T-helper 2 cell treated with Interferon-gamma antibody and Interleukin-4, amounts not matched to agents 5 μg/mL and 100 μg/mL, for 36 hours (primary cell): ENCODE results near the gene KCNQ4.
A peak's percentile ranks its signal among the peaks of the same experiment; 100 is the strongest.

Source experiments
- DNase-seq: peaks from one replicate; pipeline ENCODE4 v3.0.0; 2021; ENCODE audit warnings: low spot score
- H3K27ac Mint-ChIP-seq: one replicate; pipeline ENCODE4 v1.8.0; 2021; ENCODE audit warnings: mild to moderate bottlenecking, mixed read lengths
- H3K27me3 Mint-ChIP-seq: one replicate; pipeline ENCODE4 v1.8.0; 2021; ENCODE audit warnings: low read depth, mixed read lengths
- H3K36me3 Mint-ChIP-seq: one replicate; pipeline ENCODE4 v1.8.0; 2021; ENCODE audit warnings: low read depth, mixed read lengths
- H3K4me1 Mint-ChIP-seq: one replicate; pipeline ENCODE4 v1.8.0; 2021; ENCODE audit warnings: low read depth, mixed read lengths
- H3K4me3 Mint-ChIP-seq: one replicate; pipeline ENCODE4 v1.8.0; 2022; ENCODE audit warnings: mild to moderate bottlenecking, moderate library complexity, mixed read lengths
- H3K9me3 Mint-ChIP-seq: one replicate; pipeline ENCODE4 v1.8.0; 2021; ENCODE audit warnings: mixed read lengths

Gene KCNQ4

DNA sequence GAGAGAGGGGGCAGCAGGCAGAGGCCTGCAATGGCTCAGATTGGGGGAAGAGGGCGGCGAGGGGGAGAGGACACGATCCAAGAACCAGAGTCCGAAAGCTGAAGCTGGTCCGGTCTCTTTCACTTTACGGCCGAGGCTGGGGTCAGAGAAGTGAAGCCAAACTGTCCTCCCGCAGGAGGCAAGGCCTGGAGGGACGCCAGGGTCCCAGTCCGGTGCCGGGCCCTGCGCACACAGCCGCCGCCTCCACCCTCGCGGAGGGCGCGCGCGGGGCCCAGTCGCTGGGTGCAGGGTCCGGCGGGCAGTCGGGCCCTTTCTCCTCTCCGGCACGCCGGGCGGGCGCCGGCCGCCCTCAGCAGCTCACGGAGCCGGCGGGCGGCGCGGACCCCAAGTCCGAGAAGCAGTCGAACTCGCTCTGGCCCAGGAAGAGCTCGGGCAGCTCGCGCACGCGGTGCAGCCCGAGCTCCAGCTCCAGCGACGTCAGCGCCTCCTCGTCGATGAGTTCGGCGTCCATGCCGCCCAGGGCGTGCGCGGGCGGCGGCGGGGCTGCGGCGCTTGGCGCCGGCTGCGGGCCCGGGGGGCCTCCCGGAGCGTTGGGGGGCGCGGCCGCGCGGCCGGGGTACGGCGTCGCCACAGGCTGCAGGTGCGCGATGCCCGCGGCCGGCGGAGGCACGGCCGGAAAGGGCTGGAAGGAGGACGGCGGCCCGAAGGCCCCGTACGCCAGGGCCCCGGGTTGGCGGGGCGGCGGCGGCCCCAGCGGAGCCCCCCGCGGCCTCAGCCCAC, 77.8 kb downstream of the KCNQ4 start:
- H3K4me3 Mint-ChIP-seq, result peak overlapping the region; percentile 86
- DNase-seq, result peak; percentile 19
- H3K4me1 Mint-ChIP-seq, result peaks cover 18% of the 10 kb centered on the region
- H3K27me3 Mint-ChIP-seq, result peaks cover 34% of the 10 kb centered on the region
- peak overlapping the region; percentile 83 for H3K27ac Mint-ChIP-seq
- H3K9me3 Mint-ChIP-seq, result no peaks in the 10 kb centered on the region
- peaks cover 4% of the 10 kb centered on the region for H3K36me3 Mint-ChIP-seq

DNA sequence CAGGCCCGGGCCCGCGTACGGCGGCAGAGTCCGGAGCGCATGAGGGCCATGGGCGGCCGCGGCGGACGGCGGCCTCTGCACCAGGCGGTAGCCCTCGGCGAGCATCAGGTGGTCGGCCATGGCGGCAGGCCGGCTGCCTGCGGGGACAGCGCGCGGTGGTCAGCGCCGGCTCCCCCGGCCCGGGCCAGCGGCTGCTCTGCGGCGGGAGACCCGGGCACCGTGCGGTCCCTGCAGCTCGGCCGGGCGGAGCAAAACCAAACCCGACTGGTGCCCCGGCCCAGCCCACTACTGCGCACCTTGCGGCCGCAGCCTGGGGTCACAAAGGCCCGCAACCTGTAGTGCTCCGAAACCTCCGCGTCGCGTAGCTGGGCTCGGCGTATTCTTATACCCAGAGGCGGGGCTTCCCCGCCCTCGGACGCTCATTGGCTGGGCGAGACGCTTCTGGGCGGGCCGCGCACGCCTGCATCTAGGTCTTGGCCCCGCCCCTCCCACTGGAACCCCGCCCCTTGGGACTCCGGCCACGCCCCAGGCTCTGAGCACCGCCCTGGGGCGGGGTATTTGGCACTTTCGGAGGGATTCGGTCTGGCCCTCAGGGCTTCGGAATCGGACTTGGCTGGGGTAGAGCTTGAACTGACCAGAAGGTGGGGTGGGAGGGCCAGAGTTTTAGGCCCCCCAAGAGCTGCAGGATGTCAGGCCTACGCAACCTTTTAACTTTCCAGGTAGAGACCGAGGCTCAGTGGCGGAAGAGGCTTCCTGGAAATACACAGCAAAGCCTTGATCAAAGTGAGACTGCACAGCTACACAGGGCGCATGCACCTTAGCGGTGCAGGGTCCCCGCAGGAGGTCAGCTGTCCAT, 78.6 kb downstream of the KCNQ4 start, which contains the start of gene CITED4:
Gene CITED4, minus strand, starts transcription at position 356 of the 856 bp plus-strand sequence. Its CDS starts 236 bp downstream, at position 120.
- Mint-ChIP-seq H3K4me1 (peaks cover 21% of the 10 kb centered on the region), H3K27me3 (peaks cover 31% of the 10 kb centered on the region), H3K4me3 (peak within 1 kb of the TSS; percentile 91), H3K36me3 (peaks cover 4% of the 10 kb centered on the region), H3K27ac (peak within 1 kb of the TSS; percentile 95), H3K9me3 (no peaks in the 10 kb centered on the region)
- DNase-seq, result peak; percentile 93

DNA sequence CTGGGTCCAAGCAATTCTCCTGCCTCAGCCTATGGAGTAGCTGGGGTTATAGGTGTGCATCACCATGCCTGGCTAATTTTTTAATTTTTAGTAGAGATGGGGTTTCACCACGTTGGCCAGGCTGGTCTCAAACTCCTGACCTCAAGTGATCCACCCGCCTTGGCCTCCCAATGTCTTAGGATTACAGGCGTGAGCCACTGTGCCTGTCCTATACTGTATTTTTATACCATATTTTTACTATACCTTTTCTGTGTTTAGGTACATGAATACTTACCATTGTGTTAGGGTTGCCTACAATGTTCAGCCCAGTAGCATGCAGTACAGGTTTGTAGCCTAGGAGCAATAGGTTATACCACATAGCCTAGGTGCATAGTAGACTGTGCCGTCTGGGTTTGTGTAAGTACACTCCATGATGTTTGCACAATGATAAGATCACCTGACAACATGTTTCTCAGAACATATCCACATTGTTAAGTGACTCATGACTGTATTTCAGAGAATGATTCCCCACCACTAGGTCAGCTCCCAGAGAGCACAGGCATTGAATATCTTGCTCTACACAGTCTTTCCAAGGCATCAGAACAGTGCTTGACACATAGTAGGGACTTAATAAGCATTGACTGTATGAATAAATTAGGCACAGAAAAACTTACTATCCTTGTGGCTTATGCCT, 84.6 kb downstream of the KCNQ4 start:
- peaks cover 27% of the 10 kb centered on the region for H3K4me1 Mint-ChIP-seq

DNA sequence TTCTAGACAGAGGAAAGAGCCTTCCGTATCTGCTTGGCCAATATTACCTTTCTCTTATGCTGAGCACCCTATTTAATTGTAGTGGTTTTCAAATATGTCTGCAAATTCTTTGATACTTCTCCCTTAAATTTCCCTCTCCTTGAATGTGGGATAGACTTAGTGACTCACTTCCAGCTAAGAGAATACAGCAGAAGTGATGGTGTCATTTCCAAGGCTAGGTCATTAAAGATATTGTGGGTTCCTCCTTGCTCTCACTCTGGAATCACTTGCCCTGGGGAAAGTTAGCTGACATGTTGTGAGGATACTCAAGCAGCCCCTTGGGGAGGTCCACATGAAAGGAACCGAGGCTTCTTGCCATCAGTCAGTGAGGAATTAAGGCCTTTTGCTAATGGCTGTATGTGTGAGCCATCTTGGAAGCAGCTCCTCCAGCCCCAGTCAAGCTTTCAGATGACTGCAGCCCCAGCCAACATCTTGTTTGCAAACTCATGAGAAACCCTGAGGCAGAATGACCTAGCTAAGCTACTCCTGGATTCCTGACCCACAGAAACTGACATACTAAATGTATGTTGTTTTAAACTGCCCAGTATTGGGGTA, 86.6 kb downstream of the KCNQ4 start:
- peaks cover 3% of the 10 kb centered on the region for H3K36me3 Mint-ChIP-seq
- H3K4me3 Mint-ChIP-seq, result no peak overlapping the region
- H3K27me3 Mint-ChIP-seq, result no peaks in the 10 kb centered on the region
- peaks cover 10% of the 10 kb centered on the region for H3K9me3 Mint-ChIP-seq
- DNase-seq, result no peak
- H3K4me1 Mint-ChIP-seq, result peaks cover 33% of the 10 kb centered on the region
- H3K27ac Mint-ChIP-seq, result no peak overlapping the region

More for the DNA sequence above, 84.6 kb downstream of the KCNQ4 start:
- peaks cover 10% of the 10 kb centered on the region for H3K9me3 Mint-ChIP-seq
- peak overlapping the region; percentile 38 for H3K27ac Mint-ChIP-seq
- H3K36me3 Mint-ChIP-seq, result peaks cover 3% of the 10 kb centered on the region
- H3K27me3 Mint-ChIP-seq, result no peaks in the 10 kb centered on the region
- DNase-seq, result no peak
- peak overlapping the region; percentile 45 for H3K4me3 Mint-ChIP-seq

DNA sequence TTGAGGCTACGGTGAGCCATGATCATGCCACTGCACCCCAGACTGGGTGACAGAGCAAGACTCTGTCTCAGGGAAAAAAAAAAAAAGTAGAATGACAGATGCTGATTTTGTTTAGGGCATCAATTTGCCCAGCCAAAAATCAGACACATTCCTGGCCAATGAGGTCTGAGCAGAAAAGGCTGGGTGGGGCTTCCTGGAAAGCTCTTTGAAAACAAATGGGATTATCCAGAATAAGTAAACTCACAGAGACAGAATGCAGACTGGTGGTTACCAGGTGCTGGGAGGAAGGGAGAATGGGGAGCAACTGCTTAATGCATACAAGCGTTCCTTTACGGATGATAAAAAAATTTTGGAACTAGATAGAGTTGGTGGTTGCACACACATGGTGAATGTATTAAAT, 88.7 kb downstream of the KCNQ4 start:
- H3K36me3 Mint-ChIP-seq, result peaks cover 14% of the 10 kb centered on the region
- H3K27ac Mint-ChIP-seq, result no peak overlapping the region
- H3K4me1 Mint-ChIP-seq, result peaks cover 42% of the 10 kb centered on the region
- no peak for DNase-seq
- H3K4me3 Mint-ChIP-seq, result no peak overlapping the region
- peaks cover 25% of the 10 kb centered on the region for H3K9me3 Mint-ChIP-seq
- no peaks in the 10 kb centered on the region for H3K27me3 Mint-ChIP-seq

DNA sequence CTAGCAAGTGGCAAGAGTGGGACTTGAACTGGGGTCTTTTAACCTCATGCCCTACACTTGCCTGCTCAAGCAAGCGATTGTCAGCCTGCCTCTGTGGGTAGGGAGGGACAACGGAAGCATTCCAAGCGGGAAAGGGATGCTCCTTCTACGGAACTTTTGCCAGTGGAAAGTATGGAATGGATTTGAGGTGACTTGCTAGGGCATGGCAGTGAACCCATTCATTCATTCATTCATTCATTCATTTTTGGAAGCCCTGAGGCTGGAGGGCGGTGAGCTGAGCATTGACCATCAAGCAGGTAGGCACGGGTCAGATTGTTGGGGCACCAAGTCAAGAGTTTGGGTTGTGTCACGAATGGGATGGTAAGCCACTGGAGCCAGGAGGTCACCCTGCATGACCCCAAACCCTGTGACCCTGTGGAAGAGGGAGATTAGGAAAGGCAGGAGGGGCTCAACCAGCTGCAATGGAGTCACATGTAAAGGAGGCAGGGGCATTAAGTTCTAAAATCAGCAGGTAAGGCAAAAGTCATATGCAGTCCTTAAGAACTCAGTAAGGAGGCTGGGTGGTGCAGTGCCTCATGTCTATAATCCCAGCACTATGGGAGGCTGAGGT, 90.4 kb downstream of the KCNQ4 start:
- H3K4me1 Mint-ChIP-seq, result peaks cover 35% of the 10 kb centered on the region
- H3K36me3 Mint-ChIP-seq, result peaks cover 14% of the 10 kb centered on the region
- no peaks in the 10 kb centered on the region for H3K27me3 Mint-ChIP-seq
- DNase-seq, result no peak
- H3K9me3 Mint-ChIP-seq, result peaks cover 25% of the 10 kb centered on the region
- H3K4me3 Mint-ChIP-seq, result no peak overlapping the region
- H3K27ac Mint-ChIP-seq, result no peak overlapping the region

DNA sequence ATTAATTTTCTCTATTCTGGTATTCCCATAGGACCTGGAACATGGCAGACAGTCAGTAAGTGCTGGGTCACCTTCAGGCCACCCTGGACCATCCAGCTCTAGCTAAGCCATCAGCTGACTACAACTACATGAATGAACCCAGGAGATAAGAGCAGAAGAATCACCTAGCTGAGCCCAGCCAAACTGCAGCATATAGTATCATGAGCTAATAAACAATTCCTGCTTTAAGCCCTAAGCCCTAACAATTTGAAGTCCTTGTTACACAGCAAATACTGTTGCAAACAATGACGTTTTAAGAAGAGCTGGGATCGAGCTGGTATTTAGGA, 92.8 kb downstream of the KCNQ4 start:
- H3K36me3 Mint-ChIP-seq, result peaks cover 12% of the 10 kb centered on the region
- H3K27me3 Mint-ChIP-seq, result peaks cover 2% of the 10 kb centered on the region
- peaks cover 31% of the 10 kb centered on the region for H3K4me1 Mint-ChIP-seq
- H3K9me3 Mint-ChIP-seq, result peaks cover 15% of the 10 kb centered on the region
- no peak overlapping the region for H3K4me3 Mint-ChIP-seq
- peak overlapping the region; percentile 49 for H3K27ac Mint-ChIP-seq
- DNase-seq, result no peak

DNA sequence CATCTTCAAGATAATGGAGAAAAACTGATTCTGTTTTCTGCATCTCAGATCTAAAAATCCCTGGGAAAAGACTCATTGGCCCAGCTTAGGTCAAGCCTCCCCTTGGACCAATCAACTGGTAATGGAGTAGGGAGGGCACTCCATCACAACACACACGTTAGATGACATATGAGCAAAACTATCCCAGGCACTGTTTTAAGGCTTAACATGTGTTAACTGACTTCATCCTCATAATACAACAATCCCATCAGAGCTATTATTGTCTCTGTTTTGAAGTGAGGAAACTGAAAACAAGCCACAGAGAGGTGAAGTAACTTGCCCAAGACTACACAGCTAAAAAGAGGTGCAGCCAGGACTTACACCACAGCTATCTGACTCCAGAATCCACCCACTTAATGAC, 93.3 kb downstream of the KCNQ4 start:
- Mint-ChIP-seq H3K27me3 (peaks cover 2% of the 10 kb centered on the region), H3K4me3 (no peak overlapping the region), H3K4me1 (peaks cover 31% of the 10 kb centered on the region), H3K27ac (no peak overlapping the region), H3K9me3 (peaks cover 15% of the 10 kb centered on the region), H3K36me3 (peaks cover 12% of the 10 kb centered on the region)
- no peak for DNase-seq

DNA sequence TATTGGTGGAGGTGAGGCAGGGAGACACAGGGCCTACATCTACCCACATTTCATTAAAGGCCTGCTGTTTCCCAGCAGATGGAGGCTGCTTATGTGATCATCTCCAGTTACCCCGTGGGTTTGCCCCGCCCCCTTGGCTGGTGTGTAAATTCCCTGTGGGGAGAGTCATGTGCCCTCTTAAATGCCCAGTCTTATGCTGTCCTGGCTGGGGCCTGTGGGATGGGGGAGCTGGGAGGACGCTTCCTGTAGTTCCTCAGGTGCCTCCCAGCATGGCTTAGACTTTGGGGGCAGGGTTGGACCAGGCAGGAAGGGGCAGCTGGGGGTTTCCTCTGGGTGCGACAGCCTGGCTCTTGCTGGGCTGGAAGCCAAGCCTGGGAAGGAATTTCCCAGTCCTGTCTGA, 94.1 kb downstream of the KCNQ4 start:
- no peak for DNase-seq
- Mint-ChIP-seq H3K27me3 (peaks cover 9% of the 10 kb centered on the region), H3K36me3 (peaks cover 12% of the 10 kb centered on the region), H3K4me1 (peaks cover 28% of the 10 kb centered on the region), H3K4me3 (no peak overlapping the region), H3K27ac (no peak overlapping the region), H3K9me3 (peaks cover 15% of the 10 kb centered on the region)

DNA sequence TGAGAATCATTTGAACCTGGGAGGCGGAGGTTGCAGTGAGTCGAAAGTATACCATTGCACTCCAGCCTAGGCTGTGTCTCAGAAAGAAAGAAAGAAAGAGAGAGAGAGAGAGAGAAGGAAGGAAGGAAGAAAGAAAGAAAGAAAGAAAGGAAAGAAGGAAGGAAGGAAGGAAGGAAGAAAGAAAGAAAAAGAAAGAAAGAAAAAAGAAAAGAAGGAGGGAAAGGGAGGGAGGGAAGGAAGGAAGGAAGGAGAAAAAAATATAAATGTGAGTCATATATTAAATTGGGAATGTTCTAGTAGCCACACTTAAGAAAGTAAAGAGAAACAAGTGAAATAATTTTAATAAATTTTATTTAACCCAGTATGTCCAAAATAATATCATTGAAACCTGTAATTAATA, 95.3 kb downstream of the KCNQ4 start:
- Mint-ChIP-seq H3K4me1 (peaks cover 23% of the 10 kb centered on the region), H3K9me3 (peaks cover 15% of the 10 kb centered on the region), H3K4me3 (no peak overlapping the region), H3K27ac (no peak overlapping the region), H3K36me3 (peaks cover 12% of the 10 kb centered on the region), H3K27me3 (peaks cover 17% of the 10 kb centered on the region)
- DNase-seq, result no peak

DNA sequence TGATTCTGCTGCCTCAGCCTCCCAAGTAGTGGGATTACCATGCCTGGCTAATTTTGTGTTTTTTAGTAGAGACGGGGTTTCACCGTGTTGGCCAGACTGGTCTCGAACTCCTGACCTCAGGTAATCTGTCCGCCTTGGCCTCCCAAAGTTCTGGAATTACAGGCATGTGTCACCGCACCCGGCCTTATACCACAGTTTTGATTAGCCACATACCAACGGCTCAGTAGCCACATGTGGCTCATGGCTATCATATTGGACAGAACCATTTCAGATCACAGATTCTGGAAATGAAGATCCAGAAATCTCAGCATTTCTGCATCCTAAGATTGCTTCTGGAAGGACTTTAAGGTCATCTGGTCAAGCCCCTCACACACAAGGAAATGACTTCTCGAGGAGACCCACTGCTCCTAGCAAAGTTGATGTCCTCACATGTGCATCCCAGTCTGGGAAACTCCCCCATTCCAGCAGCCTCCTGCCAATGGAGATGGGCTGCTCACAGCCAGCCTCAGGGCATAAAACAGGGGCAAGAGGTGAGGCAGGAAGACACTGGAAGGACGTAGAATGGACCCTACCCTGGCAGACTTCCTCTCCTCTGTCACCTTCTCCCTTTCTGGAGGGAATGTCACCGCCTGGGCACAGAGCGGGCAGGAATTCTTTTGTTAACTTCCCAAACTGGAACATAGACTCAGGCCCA, 96.0 kb downstream of the KCNQ4 start:
- peaks cover 12% of the 10 kb centered on the region for H3K36me3 Mint-ChIP-seq
- no peak for DNase-seq
- peaks cover 20% of the 10 kb centered on the region for H3K27me3 Mint-ChIP-seq
- no peak overlapping the region for H3K4me3 Mint-ChIP-seq
- H3K27ac Mint-ChIP-seq, result no peak overlapping the region
- H3K9me3 Mint-ChIP-seq, result peaks cover 15% of the 10 kb centered on the region
- peaks cover 24% of the 10 kb centered on the region for H3K4me1 Mint-ChIP-seq

DNA sequence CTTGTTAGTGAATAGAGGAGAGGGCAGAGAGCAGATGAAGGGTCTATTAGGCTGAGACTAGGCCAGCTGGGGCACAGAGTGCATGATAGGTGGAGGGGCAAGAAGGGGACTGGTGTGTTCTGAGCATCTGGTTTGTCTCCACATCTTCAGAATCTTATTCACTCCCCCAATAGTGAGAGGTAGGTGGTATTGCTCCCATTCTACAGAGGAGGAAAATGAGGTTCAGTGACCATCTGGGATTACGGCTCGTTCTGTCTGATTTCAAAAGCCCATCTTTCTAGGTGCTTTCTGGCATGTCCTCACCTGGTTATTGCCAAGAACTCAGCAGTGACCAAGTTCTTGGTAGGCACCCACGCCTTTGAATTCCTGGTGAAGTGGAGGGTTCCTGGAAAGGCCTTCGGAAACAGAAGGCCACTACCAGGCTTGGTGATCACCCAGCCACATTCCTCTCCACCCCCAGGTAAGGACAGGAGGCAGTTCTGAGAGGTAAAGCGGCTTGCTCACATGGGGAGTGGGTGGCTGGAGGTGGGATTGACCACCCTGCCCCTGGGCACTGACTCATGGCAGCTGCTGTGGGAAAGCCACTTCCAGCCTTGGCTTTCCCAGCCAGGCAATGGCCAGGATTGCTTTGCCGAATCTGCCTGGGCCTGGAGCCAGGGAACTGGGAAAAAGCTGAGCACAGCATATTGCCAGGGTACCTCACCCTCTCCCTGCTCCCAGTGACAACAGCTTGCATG, 97.4 kb downstream of the KCNQ4 start:
- peaks cover 32% of the 10 kb centered on the region for H3K27me3 Mint-ChIP-seq

More for the DNA sequence above, 97.4 kb downstream of the KCNQ4 start:
- H3K36me3 Mint-ChIP-seq, result peaks cover 8% of the 10 kb centered on the region
- H3K4me3 Mint-ChIP-seq, result no peak overlapping the region
- H3K27ac Mint-ChIP-seq, result no peak overlapping the region
- no peak for DNase-seq
- peaks cover 14% of the 10 kb centered on the region for H3K4me1 Mint-ChIP-seq
- peaks cover 11% of the 10 kb centered on the region for H3K9me3 Mint-ChIP-seq
